HG02642 (cell line): ENCODE measurements around the gene VEGFA.
A peak's percentile ranks its signal among the peaks of the same experiment; 100 is the strongest.

Experiments
- ATAC-seq: cut with Tn5 transposase; IDR thresholded peaks from one replicate; pipeline ENCODE4 v1.9.1; 2021; ENCODE audit warnings: mild to moderate bottlenecking; ENCODE audit not compliant: unreplicated experiment, poor library complexity

Gene VEGFA

GRCh38 chr6:43769526-43770371 lies at the start of gene VEGFA:
Gene VEGFA, plus strand, starts transcription at chr6:43770211.
- ATAC-seq: peak; percentile 53

- ATAC-seq: no peak
Observed at GRCh38 chr6:43720999-43721398, 49.0 kb upstream of the VEGFA start.

DNA sequence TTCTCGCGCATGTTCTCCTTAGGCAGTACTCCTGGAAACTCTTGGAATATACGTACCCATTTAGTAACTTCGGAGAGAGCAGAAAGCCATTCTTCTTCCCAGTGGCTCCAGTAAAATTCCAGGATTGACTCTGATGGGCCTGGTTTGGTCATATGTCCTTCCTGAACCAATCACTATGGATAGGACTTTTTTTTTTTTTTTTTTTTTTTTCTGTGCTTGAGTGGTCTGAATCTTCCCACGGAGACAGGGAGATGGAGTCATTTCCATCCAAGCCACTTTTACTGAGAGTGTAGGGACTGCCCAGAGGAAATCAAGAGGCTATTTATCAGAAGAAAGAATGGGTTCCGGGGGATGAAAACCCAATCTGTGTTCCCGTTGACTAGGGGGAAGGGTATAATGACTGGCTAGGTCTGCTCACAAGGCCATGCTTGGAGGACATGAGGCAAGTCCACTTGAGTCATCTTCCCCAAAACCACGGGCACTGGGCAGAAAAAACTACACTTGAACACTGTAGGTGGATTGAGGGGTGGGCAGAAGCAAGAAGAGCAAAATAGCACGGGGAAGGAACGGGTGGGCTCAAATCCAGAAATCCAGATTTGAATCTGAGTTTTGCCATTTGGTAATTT lies 47.0 kb upstream of the VEGFA start:
- no peak for ATAC-seq

DNA sequence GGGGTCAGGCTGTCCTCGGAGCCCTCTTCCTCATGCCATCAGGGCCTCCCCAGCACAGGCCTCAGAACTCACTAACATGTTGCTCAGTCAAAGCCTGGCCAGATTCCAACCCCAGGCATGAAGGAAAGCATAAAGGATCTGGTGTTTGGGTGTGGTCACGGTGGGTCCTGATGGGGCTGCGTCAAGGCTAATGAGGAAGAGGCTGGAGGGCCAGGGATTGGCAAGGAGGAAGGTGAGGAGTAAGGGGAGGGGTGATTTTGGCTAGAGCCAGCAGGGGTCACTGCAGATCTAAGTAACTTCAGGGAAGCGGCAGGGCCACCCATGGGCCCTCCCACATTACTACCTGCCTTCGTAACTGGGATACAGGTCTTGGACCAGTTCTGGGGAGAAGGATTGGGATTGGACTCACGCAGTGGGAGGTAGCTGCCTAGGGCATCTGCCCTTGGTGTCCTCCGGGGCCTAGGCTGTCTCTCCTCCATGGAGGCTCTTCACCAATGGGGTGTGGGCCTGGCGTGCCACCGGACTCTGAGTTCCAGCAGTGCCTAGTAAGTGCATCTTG lies 46.2 kb upstream of the VEGFA start:
- peak; percentile 58 for ATAC-seq

DNA sequence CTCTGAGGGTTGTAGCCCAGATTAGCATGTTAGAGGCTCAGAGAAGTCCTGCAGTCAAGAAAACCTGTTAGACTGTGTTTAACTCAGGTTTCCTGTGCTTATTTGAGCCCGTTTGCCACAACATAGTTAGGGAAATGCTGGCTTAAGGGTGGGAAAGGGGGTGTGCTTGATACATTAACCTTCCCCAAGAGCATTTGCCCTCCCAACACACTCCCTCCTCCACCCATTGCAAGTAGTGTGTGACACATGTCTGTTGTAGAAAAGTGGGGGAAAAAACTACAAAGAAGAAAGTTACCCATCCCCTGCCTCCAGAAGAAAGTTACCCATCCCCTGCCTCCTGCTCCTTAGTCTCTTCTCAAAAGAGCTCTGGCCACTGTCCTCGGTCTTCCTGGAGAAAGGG lies 45.7 kb upstream of the VEGFA start:
- ATAC-seq: no peak

GRCh38 chr6:43724914-43725642 lies 44.9 kb upstream of the VEGFA start:
- ATAC-seq: peak; percentile 79

- no peak for ATAC-seq
Observed at GRCh38 chr6:43725643-43726580, 44.1 kb upstream of the VEGFA start.

DNA sequence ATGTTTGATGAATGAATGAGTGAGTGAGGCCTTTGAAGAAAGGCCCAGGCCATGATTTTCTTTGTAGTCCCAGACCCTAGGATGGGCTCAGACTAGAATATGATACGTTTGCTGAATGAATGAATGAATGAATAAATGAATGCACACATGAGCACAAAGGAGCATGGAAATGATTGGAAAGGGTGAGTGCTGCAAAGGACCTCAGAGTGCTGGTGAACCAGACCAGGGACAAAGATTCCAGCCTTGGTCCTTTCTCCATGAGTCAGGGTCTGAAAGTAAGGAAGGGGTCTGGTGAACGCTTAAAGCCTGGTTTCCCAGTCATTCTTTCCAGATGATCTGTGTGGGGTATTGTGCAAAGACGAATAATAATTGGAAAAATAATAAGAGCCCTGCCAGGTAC lies 42.4 kb upstream of the VEGFA start:
- no peak for ATAC-seq

GRCh38 chr6:43728586-43728985 lies 41.4 kb upstream of the VEGFA start:
- no peak for ATAC-seq

DNA sequence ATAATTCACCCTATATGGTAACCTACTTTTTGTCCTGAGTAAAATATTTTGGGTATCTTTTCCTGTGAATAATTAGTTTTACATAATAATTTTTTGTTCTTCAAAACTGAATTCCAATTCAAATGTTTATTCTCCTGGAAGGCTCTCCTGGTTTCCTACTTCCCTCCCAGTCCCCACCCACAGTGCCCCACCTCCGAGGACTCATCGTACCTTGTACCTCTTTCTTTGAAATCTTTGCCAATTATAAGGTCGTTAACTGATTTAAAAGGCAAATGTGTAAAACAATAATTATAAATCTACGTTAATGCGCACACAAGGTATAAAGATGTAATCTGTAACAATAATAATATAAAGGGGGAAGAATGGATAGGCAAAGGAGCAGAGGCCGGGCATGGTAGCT lies 40.5 kb upstream of the VEGFA start:
- ATAC-seq: no peak

GRCh38 chr6:43730634-43731033 lies 39.4 kb upstream of the VEGFA start:
- ATAC-seq: no peak

- peak; percentile 77 for ATAC-seq
Observed at GRCh38 chr6:43733471-43734293, 36.3 kb upstream of the VEGFA start.

DNA sequence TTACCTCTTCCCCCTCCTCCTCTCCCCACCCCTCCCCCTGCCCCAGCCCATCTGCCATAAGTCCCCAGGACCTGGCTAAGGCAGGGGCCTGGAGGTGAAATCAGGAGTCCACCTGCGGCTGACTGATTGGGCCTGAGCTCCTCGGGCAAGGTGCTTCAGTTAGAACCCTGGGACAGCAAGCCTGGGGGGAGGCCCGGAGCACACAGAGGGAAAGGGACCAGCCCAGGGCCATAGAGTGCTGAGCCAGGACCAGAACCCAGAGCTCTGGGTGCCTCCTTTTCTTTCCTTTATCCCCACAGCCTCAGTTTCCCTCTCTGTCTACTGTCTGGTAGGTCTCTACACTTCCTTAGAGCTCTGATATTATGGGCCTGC lies 35.7 kb upstream of the VEGFA start:
- ATAC-seq: no peak

DNA sequence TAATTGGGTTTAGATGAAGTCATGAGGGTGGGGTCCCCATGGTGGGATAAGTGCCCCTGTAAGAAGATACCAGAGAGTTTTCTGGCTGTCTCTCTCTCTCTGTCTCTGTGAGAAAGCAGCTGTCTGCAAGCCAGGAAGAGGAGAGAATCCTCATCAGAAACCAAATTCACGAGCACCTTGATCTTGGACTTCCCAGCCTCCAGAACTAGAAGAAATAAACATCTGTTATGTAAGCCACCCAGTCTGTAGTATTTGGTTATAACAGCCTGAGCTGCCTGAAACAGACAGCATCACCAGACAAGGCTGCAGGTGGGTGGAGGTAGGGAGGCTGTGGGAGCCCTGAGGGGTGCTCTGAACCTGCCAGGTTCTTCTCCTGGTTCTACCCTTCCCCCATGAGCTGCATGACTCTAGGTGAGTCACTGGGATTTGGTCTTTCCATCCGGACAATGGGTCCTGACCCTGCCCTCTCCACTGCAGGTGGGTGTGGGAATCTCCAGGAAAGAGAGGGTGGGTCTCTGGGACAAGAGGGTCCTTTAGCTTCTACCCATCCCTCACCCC lies 34.3 kb upstream of the VEGFA start:
- no peak for ATAC-seq

DNA sequence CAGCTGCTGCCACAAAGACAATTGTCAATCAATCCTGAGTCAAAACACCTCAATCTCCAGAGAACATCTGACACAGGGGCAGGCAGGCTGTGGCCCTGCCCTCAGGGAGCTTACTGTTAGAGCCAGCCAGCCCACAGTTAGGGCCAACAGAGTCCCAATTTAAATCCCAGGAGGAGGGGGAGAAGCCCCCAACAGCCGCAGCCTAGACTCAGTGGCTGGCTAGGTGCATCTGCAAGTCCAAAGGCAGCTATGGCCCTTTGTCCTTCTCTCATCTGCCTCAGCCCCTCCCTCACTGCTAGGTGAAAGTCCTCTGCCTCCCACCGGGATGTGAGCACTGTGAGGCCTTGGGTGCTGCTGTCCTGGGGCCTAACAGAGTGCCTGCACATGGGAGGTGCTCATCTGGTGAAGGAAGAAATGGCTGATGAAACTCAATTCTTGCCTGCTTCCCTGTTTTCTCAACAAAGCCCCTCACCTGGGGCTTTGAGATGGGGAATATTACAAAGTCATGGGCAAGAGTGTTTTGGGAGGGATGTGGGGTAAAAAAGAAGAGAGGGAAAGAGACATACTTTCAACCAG lies 33.7 kb upstream of the VEGFA start:
- no peak for ATAC-seq

- no peak for ATAC-seq
Observed at GRCh38 chr6:43736844-43737243, 33.2 kb upstream of the VEGFA start.

- ATAC-seq: no peak
Observed at GRCh38 chr6:43737272-43738081, 32.5 kb upstream of the VEGFA start.

DNA sequence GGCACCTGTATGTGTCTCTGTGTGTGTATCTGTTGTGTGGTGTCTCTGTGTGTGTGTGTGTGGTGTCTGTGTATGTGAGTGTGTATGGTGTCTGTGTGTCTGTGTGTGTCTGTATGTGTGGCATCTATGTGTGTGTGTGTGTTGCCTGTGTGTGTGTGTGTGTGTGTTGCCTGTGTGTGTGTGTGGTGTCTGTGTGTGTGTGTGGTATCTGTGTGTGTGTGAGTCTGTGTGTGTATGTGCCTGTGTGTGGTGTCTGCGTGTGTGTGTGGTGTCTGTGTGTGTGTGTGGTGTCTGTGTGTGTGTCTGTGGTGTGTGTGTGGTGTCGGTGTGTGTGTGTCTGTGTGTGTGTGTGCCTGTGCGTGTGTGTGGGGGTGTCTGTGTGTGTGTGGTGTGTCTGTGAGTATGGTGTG lies 31.7 kb upstream of the VEGFA start:
- ATAC-seq: no peak
